ENCODE measurements around the gene NMNAT3. TPM values are rescaled to one million over a fixed set of nuclear protein-coding genes. Genes with fewer than 3 reads are reported as not detected.

The NMNAT3 gene
- total RNA-seq, 2 donors from 2014 or later, result 1.2 to 1.6 TPM

- TF ChIP-seq, protein P1, sequence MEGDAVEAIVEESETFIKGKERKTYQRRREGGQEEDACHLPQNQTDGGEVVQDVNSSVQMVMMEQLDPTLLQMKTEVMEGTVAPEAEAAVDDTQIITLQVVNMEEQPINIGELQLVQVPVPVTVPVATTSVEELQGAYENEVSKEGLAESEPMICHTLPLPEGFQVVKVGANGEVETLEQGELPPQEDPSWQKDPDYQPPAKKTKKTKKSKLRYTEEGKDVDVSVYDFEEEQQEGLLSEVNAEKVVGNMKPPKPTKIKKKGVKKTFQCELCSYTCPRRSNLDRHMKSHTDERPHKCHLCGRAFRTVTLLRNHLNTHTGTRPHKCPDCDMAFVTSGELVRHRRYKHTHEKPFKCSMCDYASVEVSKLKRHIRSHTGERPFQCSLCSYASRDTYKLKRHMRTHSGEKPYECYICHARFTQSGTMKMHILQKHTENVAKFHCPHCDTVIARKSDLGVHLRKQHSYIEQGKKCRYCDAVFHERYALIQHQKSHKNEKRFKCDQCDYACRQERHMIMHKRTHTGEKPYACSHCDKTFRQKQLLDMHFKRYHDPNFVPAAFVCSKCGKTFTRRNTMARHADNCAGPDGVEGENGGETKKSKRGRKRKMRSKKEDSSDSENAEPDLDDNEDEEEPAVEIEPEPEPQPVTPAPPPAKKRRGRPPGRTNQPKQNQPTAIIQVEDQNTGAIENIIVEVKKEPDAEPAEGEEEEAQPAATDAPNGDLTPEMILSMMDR (conservative IDR thresholded peaks at IDR 0.05), result no peak
- peaks cover 3% of the 10 kb centered on the region for H3K4me1 Mint-ChIP-seq
- H3K27me3 Mint-ChIP-seq (ENCODE audit: insufficient read depth), result peaks cover 3% of the 10 kb centered on the region
- Histone ChIP-seq H3K27me3 (ENCODE audit: control insufficient read depth, insufficient read depth, low read length, poor library complexity, severe bottlenecking) (no peaks in the 10 kb centered on the region), H3K4me1 (ENCODE audit: control insufficient read depth, insufficient read depth, low read length) (no peaks in the 10 kb centered on the region), H3K36me3 (ENCODE audit: control insufficient read depth, insufficient read depth, low read length) (no peaks in the 10 kb centered on the region), H3K9me3 (ENCODE audit: control insufficient read depth, low read length) (no peaks in the 10 kb centered on the region), H3K9ac (ENCODE audit: extremely low read depth, low read length, poor library complexity, severe bottlenecking) (no peak overlapping the region), H3K4me3 (ENCODE audit: low read length) (no peak overlapping the region), H3K27ac (ENCODE audit: low read depth, low read length) (no peak overlapping the region)
- H3K27ac Mint-ChIP-seq, result no peak overlapping the region
- no peak overlapping the region for H3K4me3 Mint-ChIP-seq
- DNase-seq, result no peak
- H3K36me3 Mint-ChIP-seq (ENCODE audit: low read depth), result no peaks in the 10 kb centered on the region
- no peaks in the 10 kb centered on the region for H3K9me3 Mint-ChIP-seq
- WGBS, 2 experiments (ENCODE audit: insufficient coverage in 1 of 2, insufficient read length in 1 of 2), result 72 to 78% methylated on average over 2 of the region's 2 CpGs
Observed at GRCh38 chr3:139558351-139559266, 119.2 kb downstream of the NMNAT3 start.

GRCh38 chr3:139557041-139557440, 120.7 kb downstream of the NMNAT3 start:
- 75 to 87% methylated on average over 1 to 3 of the region's 3 CpGs for WGBS, 2 experiments (ENCODE audit: insufficient coverage in 1 of 2, insufficient read length in 1 of 2)
- H3K9me3 Mint-ChIP-seq, result no peaks in the 10 kb centered on the region
- peaks cover 3% of the 10 kb centered on the region for H3K27me3 Mint-ChIP-seq (ENCODE audit: insufficient read depth)
- Histone ChIP-seq H3K9ac (ENCODE audit: extremely low read depth, low read length, poor library complexity, severe bottlenecking) (no peak overlapping the region), H3K36me3 (ENCODE audit: control insufficient read depth, insufficient read depth, low read length) (no peaks in the 10 kb centered on the region), H3K27ac (ENCODE audit: low read depth, low read length) (no peak overlapping the region), H3K4me3 (ENCODE audit: low read length) (no peak overlapping the region), H3K27me3 (ENCODE audit: control insufficient read depth, insufficient read depth, low read length, poor library complexity, severe bottlenecking) (no peaks in the 10 kb centered on the region), H3K9me3 (ENCODE audit: control insufficient read depth, low read length) (no peaks in the 10 kb centered on the region), H3K4me1 (ENCODE audit: control insufficient read depth, insufficient read depth, low read length) (no peaks in the 10 kb centered on the region)
- no peaks in the 10 kb centered on the region for H3K36me3 Mint-ChIP-seq (ENCODE audit: low read depth)
- H3K4me1 Mint-ChIP-seq, result peaks cover 3% of the 10 kb centered on the region
- no peak overlapping the region for H3K27ac Mint-ChIP-seq
- no peak overlapping the region for H3K4me3 Mint-ChIP-seq
- DNase-seq, result no peak
- TF ChIP-seq, protein P1 (conservative IDR thresholded peaks at IDR 0.05), result no peak

GRCh38 chr3:139555249-139555648, 122.5 kb downstream of the NMNAT3 start:
- Mint-ChIP-seq H3K9me3 (no peaks in the 10 kb centered on the region), H3K36me3 (ENCODE audit: low read depth) (no peaks in the 10 kb centered on the region), H3K27me3 (ENCODE audit: insufficient read depth) (peaks cover 3% of the 10 kb centered on the region), H3K4me1 (peaks cover 3% of the 10 kb centered on the region), H3K27ac (no peak overlapping the region), H3K4me3 (no peak overlapping the region)
- no peak for DNase-seq
- H3K9ac ChIP-seq (ENCODE audit: extremely low read depth, low read length, poor library complexity, severe bottlenecking), result no peak overlapping the region
- H3K4me3 ChIP-seq (ENCODE audit: low read length), result no peak overlapping the region
- no peaks in the 10 kb centered on the region for H3K4me1 ChIP-seq (ENCODE audit: control insufficient read depth, insufficient read depth, low read length)
- H3K27me3 ChIP-seq (ENCODE audit: control insufficient read depth, insufficient read depth, low read length, poor library complexity, severe bottlenecking), result no peaks in the 10 kb centered on the region
- H3K27ac ChIP-seq (ENCODE audit: low read depth, low read length), result no peak overlapping the region
- no peaks in the 10 kb centered on the region for H3K9me3 ChIP-seq (ENCODE audit: control insufficient read depth, low read length)
- no peaks in the 10 kb centered on the region for H3K36me3 ChIP-seq (ENCODE audit: control insufficient read depth, insufficient read depth, low read length)
- WGBS, 2 experiments (ENCODE audit: insufficient coverage in 1 of 2, insufficient read length in 1 of 2), result 83 to 100% methylated on average over 2 of the region's 2 CpGs
- TF ChIP-seq, protein P1 (conservative IDR thresholded peaks at IDR 0.05), result no peak
